ENCODE data around the gene HSD3B1. TPM values are rescaled to one million over a fixed set of nuclear protein-coding genes. Genes with fewer than 3 reads are reported as not detected.

Gene HSD3B1
- total RNA-seq, 2 donors from 2014 or later = not detected

- DNase-seq (ENCODE audit: low spot score) = no peak
- no peak for TF ChIP-seq CTCF (IDR thresholded peaks at IDR 0.05)
- H3K4me1 ChIP-seq (ENCODE audit: control insufficient read depth in 1 of 2, low read depth in 2 of 2) = no peaks in the 10 kb centered on the region
- no peaks in the 10 kb centered on the region for H3K9me3 ChIP-seq
- no peak overlapping the region for H3K27ac ChIP-seq
- H3K27me3 ChIP-seq (replicated peaks; ENCODE audit: insufficient read depth) = no peaks in the 10 kb centered on the region
- H3K36me3 ChIP-seq = no peaks in the 10 kb centered on the region
- no peak for ATAC-seq (ENCODE audit: insufficient number of reproducible peaks, low FRiP score, low read depth)
- no peak overlapping the region for H3K4me3 ChIP-seq
Measured at GRCh38 chr1:119472080-119472818, 34.8 kb upstream of the HSD3B1 start.

GRCh38 chr1:119472819-119473175, 34.2 kb upstream of the HSD3B1 start:
- H3K9me3 ChIP-seq = no peaks in the 10 kb centered on the region
- DNase-seq (ENCODE audit: low spot score) (no peak), ATAC-seq (ENCODE audit: insufficient number of reproducible peaks, low FRiP score, low read depth) (no peak)
- no peaks in the 10 kb centered on the region for H3K27me3 ChIP-seq (replicated peaks; ENCODE audit: insufficient read depth)
- H3K36me3 ChIP-seq = no peaks in the 10 kb centered on the region
- no peak overlapping the region for H3K4me3 ChIP-seq
- H3K4me1 ChIP-seq (ENCODE audit: control insufficient read depth in 1 of 2, low read depth in 2 of 2) = no peaks in the 10 kb centered on the region
- no peak for TF ChIP-seq CTCF (IDR thresholded peaks at IDR 0.05)
- no peak overlapping the region for H3K27ac ChIP-seq

- TF ChIP-seq CTCF (IDR thresholded peaks at IDR 0.05) = no peak
- H3K27ac ChIP-seq = no peak overlapping the region
- no peaks in the 10 kb centered on the region for H3K36me3 ChIP-seq
- H3K9me3 ChIP-seq = no peaks in the 10 kb centered on the region
- no peak overlapping the region for H3K4me3 ChIP-seq
- DNase-seq (ENCODE audit: low spot score) (no peak), ATAC-seq (ENCODE audit: insufficient number of reproducible peaks, low FRiP score, low read depth) (no peak)
- H3K27me3 ChIP-seq (replicated peaks; ENCODE audit: insufficient read depth) = no peaks in the 10 kb centered on the region
- H3K4me1 ChIP-seq (ENCODE audit: control insufficient read depth in 1 of 2, low read depth in 2 of 2) = no peaks in the 10 kb centered on the region
Measured at GRCh38 chr1:119475866-119476439, 31.1 kb upstream of the HSD3B1 start.

- Histone ChIP-seq H3K36me3 (no peaks in the 10 kb centered on the region), H3K27me3 (replicated peaks; ENCODE audit: insufficient read depth) (no peaks in the 10 kb centered on the region), H3K27ac (no peak overlapping the region), H3K9me3 (no peaks in the 10 kb centered on the region), H3K4me1 (ENCODE audit: control insufficient read depth in 1 of 2, low read depth in 2 of 2) (no peaks in the 10 kb centered on the region), H3K4me3 (no peak overlapping the region)
- no peak for ATAC-seq (ENCODE audit: insufficient number of reproducible peaks, low FRiP score, low read depth)
- TF ChIP-seq CTCF (IDR thresholded peaks at IDR 0.05) = no peak
- no peak for DNase-seq (ENCODE audit: low spot score)
Measured at GRCh38 chr1:119477710-119478109, 29.3 kb upstream of the HSD3B1 start.

- H3K27me3 ChIP-seq (replicated peaks; ENCODE audit: insufficient read depth) = no peaks in the 10 kb centered on the region
- DNase-seq (ENCODE audit: low spot score) (no peak), ATAC-seq (ENCODE audit: insufficient number of reproducible peaks, low FRiP score, low read depth) (no peak)
- TF ChIP-seq CTCF (IDR thresholded peaks at IDR 0.05) = no peak
- H3K4me3 ChIP-seq = no peak overlapping the region
- no peaks in the 10 kb centered on the region for H3K36me3 ChIP-seq
- H3K9me3 ChIP-seq = no peaks in the 10 kb centered on the region
- H3K27ac ChIP-seq = no peak overlapping the region
- no peaks in the 10 kb centered on the region for H3K4me1 ChIP-seq (ENCODE audit: control insufficient read depth in 1 of 2, low read depth in 2 of 2)
Measured at GRCh38 chr1:119480175-119480574, 26.8 kb upstream of the HSD3B1 start.

Data from thoracic aorta (tissue), 2 donors.